ENCODE measurements around the gene CSF1.

The CSF1 gene

DNA sequence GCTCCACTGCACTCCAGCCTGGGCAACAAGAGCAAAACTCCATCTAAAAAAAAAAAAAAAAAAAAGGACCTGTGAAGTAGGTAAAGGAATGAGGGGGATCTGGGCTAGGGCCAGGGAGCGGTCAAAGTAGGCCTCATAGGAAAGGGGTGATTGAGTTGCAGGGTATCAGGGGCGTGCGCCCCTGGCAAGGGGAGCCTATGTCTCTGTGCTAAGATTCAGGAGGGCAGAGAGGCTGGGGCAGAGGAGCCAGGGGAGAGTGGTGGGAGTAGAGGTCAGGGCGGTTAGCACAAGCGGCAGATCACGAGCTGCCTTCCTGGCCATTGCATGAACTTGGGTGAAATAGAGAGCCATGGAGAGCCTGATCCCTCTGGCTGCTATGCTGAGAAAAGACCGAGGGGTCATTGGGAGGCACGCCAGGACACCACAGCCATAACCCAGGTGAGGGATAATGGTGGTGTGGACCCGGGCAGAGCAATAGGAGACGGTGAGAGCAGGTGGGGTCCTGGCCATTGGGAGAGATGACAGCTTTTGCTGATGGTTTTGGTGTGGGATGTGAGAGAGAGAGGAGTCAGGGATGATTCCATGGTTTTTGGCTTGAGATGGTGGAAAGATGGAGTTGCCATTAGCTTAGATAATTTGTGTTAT is 30.6 kb upstream of the CSF1 start:
- Histone ChIP-seq H3K9me3 (ENCODE audit: severe bottlenecking) (no peaks in the 10 kb centered on the region), H3K4me3 (ENCODE audit: severe bottlenecking) (no peak overlapping the region), H3K27ac (ENCODE audit: poor library complexity, severe bottlenecking) (no peak overlapping the region), H3K36me3 (ENCODE audit: low read depth) (no peaks in the 10 kb centered on the region), H3K27me3 (ENCODE audit: insufficient read depth, poor library complexity, severe bottlenecking) (no peaks in the 10 kb centered on the region), H3K4me1 (ENCODE audit: insufficient read depth, poor library complexity, severe bottlenecking) (peaks cover 5% of the 10 kb centered on the region)
- ATAC-seq (ENCODE audit: low read depth) (no peak), DNase-seq (ENCODE audit: low spot score) (no peak)
- TF ChIP-seq, protein P1, sequence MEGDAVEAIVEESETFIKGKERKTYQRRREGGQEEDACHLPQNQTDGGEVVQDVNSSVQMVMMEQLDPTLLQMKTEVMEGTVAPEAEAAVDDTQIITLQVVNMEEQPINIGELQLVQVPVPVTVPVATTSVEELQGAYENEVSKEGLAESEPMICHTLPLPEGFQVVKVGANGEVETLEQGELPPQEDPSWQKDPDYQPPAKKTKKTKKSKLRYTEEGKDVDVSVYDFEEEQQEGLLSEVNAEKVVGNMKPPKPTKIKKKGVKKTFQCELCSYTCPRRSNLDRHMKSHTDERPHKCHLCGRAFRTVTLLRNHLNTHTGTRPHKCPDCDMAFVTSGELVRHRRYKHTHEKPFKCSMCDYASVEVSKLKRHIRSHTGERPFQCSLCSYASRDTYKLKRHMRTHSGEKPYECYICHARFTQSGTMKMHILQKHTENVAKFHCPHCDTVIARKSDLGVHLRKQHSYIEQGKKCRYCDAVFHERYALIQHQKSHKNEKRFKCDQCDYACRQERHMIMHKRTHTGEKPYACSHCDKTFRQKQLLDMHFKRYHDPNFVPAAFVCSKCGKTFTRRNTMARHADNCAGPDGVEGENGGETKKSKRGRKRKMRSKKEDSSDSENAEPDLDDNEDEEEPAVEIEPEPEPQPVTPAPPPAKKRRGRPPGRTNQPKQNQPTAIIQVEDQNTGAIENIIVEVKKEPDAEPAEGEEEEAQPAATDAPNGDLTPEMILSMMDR (IDR thresholded peaks at IDR 0.05; ENCODE audit: poor library complexity, severe bottlenecking) = no peak

- no peak for ATAC-seq (ENCODE audit: low read depth)
- Histone ChIP-seq H3K4me1 (ENCODE audit: insufficient read depth, poor library complexity, severe bottlenecking) (peaks cover 5% of the 10 kb centered on the region), H3K36me3 (ENCODE audit: low read depth) (no peaks in the 10 kb centered on the region), H3K27me3 (ENCODE audit: insufficient read depth, poor library complexity, severe bottlenecking) (no peaks in the 10 kb centered on the region), H3K4me3 (ENCODE audit: severe bottlenecking) (no peak overlapping the region), H3K27ac (ENCODE audit: poor library complexity, severe bottlenecking) (no peak overlapping the region), H3K9me3 (ENCODE audit: severe bottlenecking) (no peaks in the 10 kb centered on the region)
- no peak for DNase-seq (ENCODE audit: low spot score)
- TF ChIP-seq, protein P1 (IDR thresholded peaks at IDR 0.05; ENCODE audit: poor library complexity, severe bottlenecking) = no peak
Measured at GRCh38 chr1:109880971-109881894, 29.4 kb upstream of the CSF1 start.

- Histone ChIP-seq H3K9me3 (ENCODE audit: severe bottlenecking) (no peaks in the 10 kb centered on the region), H3K4me3 (ENCODE audit: severe bottlenecking) (no peak overlapping the region), H3K36me3 (ENCODE audit: low read depth) (no peaks in the 10 kb centered on the region), H3K27ac (ENCODE audit: poor library complexity, severe bottlenecking) (no peak overlapping the region), H3K27me3 (ENCODE audit: insufficient read depth, poor library complexity, severe bottlenecking) (no peaks in the 10 kb centered on the region), H3K4me1 (ENCODE audit: insufficient read depth, poor library complexity, severe bottlenecking) (peaks cover 3% of the 10 kb centered on the region)
- DNase-seq (ENCODE audit: low spot score) (no peak), ATAC-seq (ENCODE audit: low read depth) (no peak)
- TF ChIP-seq, protein P1 (IDR thresholded peaks at IDR 0.05; ENCODE audit: poor library complexity, severe bottlenecking) = no peak
Measured at GRCh38 chr1:109881906-109882287, 28.8 kb upstream of the CSF1 start.

- H3K36me3 ChIP-seq (ENCODE audit: low read depth) = no peaks in the 10 kb centered on the region
- no peaks in the 10 kb centered on the region for H3K4me1 ChIP-seq (ENCODE audit: insufficient read depth, poor library complexity, severe bottlenecking)
- H3K27ac ChIP-seq (ENCODE audit: poor library complexity, severe bottlenecking) = no peak overlapping the region
- H3K27me3 ChIP-seq (ENCODE audit: insufficient read depth, poor library complexity, severe bottlenecking) = no peaks in the 10 kb centered on the region
- DNase-seq (ENCODE audit: low spot score) (no peak), ATAC-seq (ENCODE audit: low read depth) (no peak)
- no peaks in the 10 kb centered on the region for H3K9me3 ChIP-seq (ENCODE audit: severe bottlenecking)
- TF ChIP-seq, protein P1 (IDR thresholded peaks at IDR 0.05; ENCODE audit: poor library complexity, severe bottlenecking) = no peak
- no peak overlapping the region for H3K4me3 ChIP-seq (ENCODE audit: severe bottlenecking)
Measured at GRCh38 chr1:109882288-109883245, 28.1 kb upstream of the CSF1 start.

Measured in RWPE2 (cell line).